ENCODE data around the gene LIFR. TPM values are rescaled to one million over a fixed set of nuclear protein-coding genes. Genes with fewer than 3 reads are reported as not detected.
A peak's percentile ranks its signal among the peaks of the same experiment; 100 is the strongest.

The LIFR gene
- total and polyA plus RNA-seq, 12 donors = 9.2 to 118 (median 59.0) TPM

DNA sequence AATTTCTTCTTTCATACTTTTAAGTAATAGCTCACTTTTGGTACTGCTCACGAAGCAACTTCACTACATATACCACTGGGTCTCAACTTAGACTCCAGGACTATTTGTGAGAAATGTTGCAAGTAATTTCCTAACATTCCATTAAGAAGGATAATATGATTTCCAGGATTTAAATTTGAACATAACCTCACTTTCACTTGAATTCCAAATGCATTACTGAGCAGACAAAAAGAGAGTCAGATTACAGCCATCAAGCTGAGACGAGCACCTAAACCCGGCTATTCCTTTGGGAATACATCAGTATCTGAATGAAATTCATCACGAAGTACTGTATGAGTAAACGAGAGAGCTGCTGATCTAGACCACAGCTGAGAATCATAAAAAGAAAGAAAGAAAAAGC is 47.3 kb downstream of the LIFR start:
- Histone ChIP-seq H3K36me3 (replicated peaks in 1 of 2) (peaks cover 0 to 7% of the 10 kb centered on the region in 2 donors), H3K27ac (peak overlapping the region in 1 of 5 donors; percentile 9), H3K9me3 (replicated peaks in 1 of 3) (no peaks in the 10 kb centered on the region), H3K4me3 (no peak overlapping the region), H3K4me1 (replicated peaks in 1 of 2) (no peaks in the 10 kb centered on the region), H3K27me3 (no peaks in the 10 kb centered on the region)
- intact Hi-C loops (cut with DNase I) = no loop called here
- DNase-seq = no peak
- TF ChIP-seq POLR2A (IDR thresholded peaks at IDR 0.05) (no peak), CTCF (IDR thresholded peaks at IDR 0.05) (no peak)
- WGBS, 4 donors = 71 to 85% (median 79%) methylated on average over 5 of the region's 5 CpGs

- TF ChIP-seq CTCF (IDR thresholded peaks at IDR 0.05) (no peak), POLR2A (IDR thresholded peaks at IDR 0.05) (no peak)
- peaks cover 0 to 5% of the 10 kb centered on the region in 2 donors for H3K36me3 ChIP-seq (replicated peaks in 1 of 2)
- no peak overlapping the region for H3K4me3 ChIP-seq
- intact Hi-C loops (cut with DNase I) = no loop called here
- H3K9me3 ChIP-seq (replicated peaks in 1 of 3) = no peaks in the 10 kb centered on the region
- no peaks in the 10 kb centered on the region for H3K27me3 ChIP-seq
- H3K27ac ChIP-seq = no peak overlapping the region
- H3K4me1 ChIP-seq (replicated peaks in 1 of 2) = no peaks in the 10 kb centered on the region
- WGBS, 4 donors = 92 to 97% (median 94%) methylated on average over 3 of the region's 3 CpGs
- no peak for DNase-seq
Measured at GRCh38 chr5:38506302-38506701, 50.1 kb downstream of the LIFR start.

- H3K4me1 ChIP-seq (replicated peaks in 1 of 2) = no peaks in the 10 kb centered on the region
- DNase-seq = no peak
- H3K27me3 ChIP-seq = no peaks in the 10 kb centered on the region
- H3K36me3 ChIP-seq (replicated peaks in 1 of 2) = peaks cover 0 to 23% of the 10 kb centered on the region in 2 donors
- TF ChIP-seq POLR2A (IDR thresholded peaks at IDR 0.05) = no peak
- TF ChIP-seq CTCF (IDR thresholded peaks at IDR 0.05) = no peak
- no peak overlapping the region for H3K4me3 ChIP-seq
- 91 to 96% (median 92%) methylated on average over 4 of the region's 4 CpGs for WGBS, 4 donors
- H3K9me3 ChIP-seq (replicated peaks in 1 of 3) = no peaks in the 10 kb centered on the region
- intact Hi-C loops (cut with DNase I) = no loop called here
- no peak overlapping the region for H3K27ac ChIP-seq
Measured at GRCh38 chr5:38500573-38501260, 55.7 kb downstream of the LIFR start.

DNA sequence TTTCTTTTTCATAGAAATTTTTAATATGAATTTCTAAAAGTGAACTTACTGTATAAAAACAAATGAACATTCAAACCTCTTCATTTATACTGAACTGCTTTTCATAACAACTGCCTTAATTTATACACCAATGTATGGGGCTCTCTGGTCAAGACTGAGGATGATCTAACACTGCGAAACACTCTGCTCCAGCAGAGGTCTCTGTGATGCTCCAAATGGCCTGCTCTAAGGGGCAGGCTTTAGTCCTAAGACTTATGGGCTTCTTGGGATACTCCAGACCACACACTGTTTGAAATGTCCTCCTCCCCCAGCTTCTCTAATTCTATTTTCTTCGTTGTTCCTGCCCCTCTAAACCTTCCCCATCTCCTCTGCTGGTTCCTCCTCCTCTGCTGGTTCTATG is 58.5 kb downstream of the LIFR start:
- peaks cover 0 to 31% of the 10 kb centered on the region in 2 donors for H3K36me3 ChIP-seq (replicated peaks in 1 of 2)

More for the DNA sequence above, 58.5 kb downstream of the LIFR start:
- no peaks in the 10 kb centered on the region for H3K9me3 ChIP-seq (replicated peaks in 1 of 3)
- no peak for DNase-seq
- 71 to 91% (median 83%) methylated on average over 2 of the region's 2 CpGs for WGBS, 4 donors
- H3K4me3 ChIP-seq = no peak overlapping the region
- H3K27ac ChIP-seq = no peak overlapping the region
- H3K4me1 ChIP-seq (replicated peaks in 1 of 2) = no peaks in the 10 kb centered on the region
- TF ChIP-seq CTCF (IDR thresholded peaks at IDR 0.05) (peak in 1 of 6 experiments; percentile 12), POLR2A (IDR thresholded peaks at IDR 0.05) (no peak)
- H3K27me3 ChIP-seq = no peaks in the 10 kb centered on the region
- intact Hi-C loops (cut with DNase I) = no loop called here
